Thoracic aorta (tissue), 2 donors: ENCODE measurements around the gene SERPINA6. TPM values are rescaled to one million over a fixed set of nuclear protein-coding genes. Genes with fewer than 3 reads are reported as not detected.

ENCODE experiments used
- ATAC-seq: fragments of 150-250 bp; one replicate; pipeline ENCODE4 v1.8.0; 2017; ENCODE audit warnings: low read depth; ENCODE audit not compliant: insufficient number of reproducible peaks, low FRiP score
- DNase-seq: peaks from one replicate; pipeline ENCODE4 v3.0.0-alpha.2; 2020; ENCODE audit warnings: low spot score
- H3K27ac ChIP-seq, 2 donors: fragments of 200-600 bp; sonication (generic); 1 replicate in 1 of 2; 2 replicates in 1 of 2; pipeline ENCODE4 v1.5.1; 2016; ENCODE audit warnings: mild to moderate bottlenecking in 2 of 2, moderate library complexity in 2 of 2
- H3K27me3 ChIP-seq: fragments of 200-600 bp; sonication (generic); replicated peaks from 2 replicates; pipeline ENCODE4 v1.6.0; 2016; ENCODE audit warnings: mild to moderate bottlenecking; ENCODE audit not compliant: insufficient read depth
- H3K36me3 ChIP-seq: fragments of 200-600 bp; sonication (generic); one replicate; pipeline ENCODE4 v1.5.1; 2016
- H3K4me1 ChIP-seq, 2 donors: fragments of 200-600 bp; sonication (generic); 1 replicate in 1 of 2; 2 replicates in 1 of 2; pipeline versions ENCODE4 v1.5.1 to v1.6.0; 2016; ENCODE audit warnings: low read depth in 2 of 2, mild to moderate bottlenecking in 1 of 2; ENCODE audit not compliant: control insufficient read depth in 1 of 2
- H3K4me3 ChIP-seq: fragments of 200-600 bp; sonication (generic); 2 replicates; pipeline ENCODE4 v1.5.1; 2016; ENCODE audit warnings: mild to moderate bottlenecking
- H3K9me3 ChIP-seq: fragments of 200-600 bp; sonication (generic); 2 replicates; pipeline ENCODE4 v1.5.1; 2016
- CTCF ChIP-seq: fragments of 200-600 bp; sonication (generic); IDR thresholded peaks from one replicate; pipeline ENCODE4 v1.5.1; 2019; ENCODE audit warnings: antibody characterized with exemption
- total RNA-seq, 2 donors: library from RNA; depleted of rRNA; stranded (reverse); fragments of >200 nt; gene quantifications; one replicate each; pipeline versions ENCODE4 v1.1.0 to v1.2.3, GENCODE V29; 2016

Gene SERPINA6
- total RNA-seq, 2 donors from 2014 or later, result not detected

GRCh38 chr14:94321421-94322271 lies 1.5 kb downstream of the SERPINA6 start:
- no peaks in the 10 kb centered on the region for H3K36me3 ChIP-seq
- DNase-seq (no peak), ATAC-seq (no peak)
- no peaks in the 10 kb centered on the region for H3K4me1 ChIP-seq
- H3K4me3 ChIP-seq, result no peak overlapping the region
- H3K9me3 ChIP-seq, result no peaks in the 10 kb centered on the region
- H3K27ac ChIP-seq, result no peak overlapping the region
- TF ChIP-seq CTCF, result no peak
- H3K27me3 ChIP-seq, result no peaks in the 10 kb centered on the region

GRCh38 chr14:94320243-94320642 lies 2.9 kb downstream of the SERPINA6 start:
- H3K4me1 ChIP-seq, result no peaks in the 10 kb centered on the region
- no peak for ATAC-seq
- H3K36me3 ChIP-seq, result no peaks in the 10 kb centered on the region
- H3K27ac ChIP-seq, result no peak overlapping the region
- no peaks in the 10 kb centered on the region for H3K27me3 ChIP-seq
- DNase-seq, result no peak
- no peak overlapping the region for H3K4me3 ChIP-seq
- H3K9me3 ChIP-seq, result no peaks in the 10 kb centered on the region
- no peak for TF ChIP-seq CTCF

- no peak overlapping the region for H3K4me3 ChIP-seq
- no peak for DNase-seq
- no peak overlapping the region for H3K27ac ChIP-seq
These were observed 5.9 kb downstream of the SERPINA6 start for GRCh38 chr14:94317259-94317658.

DNA sequence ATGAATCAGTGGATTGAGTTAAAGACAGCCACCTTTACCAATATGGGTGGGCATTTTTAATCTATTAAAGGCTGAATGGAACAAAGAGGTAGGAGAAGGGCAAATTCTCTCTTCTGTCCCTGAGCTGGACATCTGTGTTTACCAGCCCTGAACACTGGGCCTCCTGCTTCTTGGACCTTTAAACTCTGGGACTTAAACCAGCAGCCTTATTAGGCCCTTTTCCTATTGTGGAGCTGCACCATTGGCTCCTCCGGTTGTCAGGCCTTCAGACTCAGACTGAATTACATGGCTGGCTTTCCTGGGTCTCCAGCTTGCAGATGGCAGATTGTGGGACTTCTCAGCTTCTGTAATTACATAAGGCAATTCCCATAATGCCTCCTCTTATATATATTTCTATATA lies 6.4 kb downstream of the SERPINA6 start:
- Histone ChIP-seq H3K27ac (no peak overlapping the region), H3K9me3 (no peaks in the 10 kb centered on the region), H3K4me3 (no peak overlapping the region), H3K27me3 (no peaks in the 10 kb centered on the region), H3K4me1 (no peaks in the 10 kb centered on the region), H3K36me3 (no peaks in the 10 kb centered on the region)
- no peak for TF ChIP-seq CTCF
- DNase-seq, result no peak
- no peak for ATAC-seq

More at GRCh38 chr14:94317259-94317658, 5.9 kb downstream of the SERPINA6 start:
- Histone ChIP-seq H3K9me3 (no peaks in the 10 kb centered on the region), H3K4me1 (no peaks in the 10 kb centered on the region), H3K27me3 (no peaks in the 10 kb centered on the region), H3K36me3 (no peaks in the 10 kb centered on the region)
- no peak for TF ChIP-seq CTCF
- no peak for ATAC-seq

GRCh38 chr14:94314890-94315289 lies 8.2 kb downstream of the SERPINA6 start:
- DNase-seq (no peak), ATAC-seq (no peak)
- Histone ChIP-seq H3K4me3 (no peak overlapping the region), H3K9me3 (no peaks in the 10 kb centered on the region), H3K27me3 (no peaks in the 10 kb centered on the region), H3K4me1 (no peaks in the 10 kb centered on the region), H3K27ac (no peak overlapping the region), H3K36me3 (no peaks in the 10 kb centered on the region)
- TF ChIP-seq CTCF, result no peak
